SK-N-SH (cell line): ENCODE measurements around the gene CPTP.

Experiments
- EZH2phosphoT487 ChIP-seq: fragments of 200-600 bp; sonication (generic); IDR thresholded peaks from 2 replicates; pipeline ENCODE4 v1.6.1; 2017; ENCODE audit warnings: low read depth, mixed run types, mild to moderate bottlenecking, antibody characterized with exemption, moderate library complexity, borderline replicate concordance
- FOSL2 ChIP-seq: IDR thresholded peaks from 2 replicates; pipeline ENCODE4 v1.4.0; 2012; ENCODE audit warnings: low read depth, mild to moderate bottlenecking, moderate library complexity, borderline replicate concordance
- POLR2AphosphoS5 ChIP-seq: IDR thresholded peaks from 2 replicates; pipeline ENCODE4 v1.6.1; 2012; ENCODE audit warnings: low read depth, low read length
- RFX5 ChIP-seq: IDR thresholded peaks from 2 replicates; pipeline ENCODE4 v1.6.1; 2012; ENCODE audit warnings: mild to moderate bottlenecking, improper control_type of control experiment, low read length
- SIN3A ChIP-seq: IDR thresholded peaks from 2 replicates; pipeline ENCODE4 v1.6.1; 2012; ENCODE audit warnings: low read depth, mild to moderate bottlenecking, low read length, moderate library complexity, borderline replicate concordance
- SMC3 ChIP-seq: IDR thresholded peaks from 2 replicates; pipeline ENCODE4 v1.6.1; 2012; ENCODE audit warnings: low read depth, low read length, improper control_type of control experiment
- TAF1 ChIP-seq: IDR thresholded peaks from 2 replicates; pipeline ENCODE4 v1.6.1; 2012; ENCODE audit warnings: low read depth, mild to moderate bottlenecking, low read length, moderate library complexity, borderline replicate concordance
- YY1 ChIP-seq: IDR thresholded peaks from 2 replicates; pipeline ENCODE4 v1.4.0; 2012; ENCODE audit warnings: low read depth, mild to moderate bottlenecking
- TF ChIP-seq, protein P1 (sequence below): fragments of 200-600 bp; sonication (generic); IDR thresholded peaks from 2 replicates; pipeline ENCODE4 v1.6.1; 2017; ENCODE audit warnings: antibody characterized with exemption, mild to moderate bottlenecking, moderate library complexity
- TF ChIP-seq, protein P2 (sequence below): IDR thresholded peaks from 2 replicates; pipeline ENCODE4 v1.4.0; 2012; ENCODE audit warnings: low read depth
- TF ChIP-seq, protein P3 (sequence below): IDR thresholded peaks from 2 replicates; pipeline ENCODE4 v1.4.0; 2012; ENCODE audit warnings: low read depth, borderline replicate concordance
- TF ChIP-seq, protein P4 (sequence below): fragments of 150-350 bp; IDR thresholded peaks from 2 replicates; pipeline ENCODE4 v1.6.1; 2017; ENCODE audit warnings: antibody characterized with exemption, low read length, low read depth, borderline replicate concordance

- TF ChIP-seq, protein P1, sequence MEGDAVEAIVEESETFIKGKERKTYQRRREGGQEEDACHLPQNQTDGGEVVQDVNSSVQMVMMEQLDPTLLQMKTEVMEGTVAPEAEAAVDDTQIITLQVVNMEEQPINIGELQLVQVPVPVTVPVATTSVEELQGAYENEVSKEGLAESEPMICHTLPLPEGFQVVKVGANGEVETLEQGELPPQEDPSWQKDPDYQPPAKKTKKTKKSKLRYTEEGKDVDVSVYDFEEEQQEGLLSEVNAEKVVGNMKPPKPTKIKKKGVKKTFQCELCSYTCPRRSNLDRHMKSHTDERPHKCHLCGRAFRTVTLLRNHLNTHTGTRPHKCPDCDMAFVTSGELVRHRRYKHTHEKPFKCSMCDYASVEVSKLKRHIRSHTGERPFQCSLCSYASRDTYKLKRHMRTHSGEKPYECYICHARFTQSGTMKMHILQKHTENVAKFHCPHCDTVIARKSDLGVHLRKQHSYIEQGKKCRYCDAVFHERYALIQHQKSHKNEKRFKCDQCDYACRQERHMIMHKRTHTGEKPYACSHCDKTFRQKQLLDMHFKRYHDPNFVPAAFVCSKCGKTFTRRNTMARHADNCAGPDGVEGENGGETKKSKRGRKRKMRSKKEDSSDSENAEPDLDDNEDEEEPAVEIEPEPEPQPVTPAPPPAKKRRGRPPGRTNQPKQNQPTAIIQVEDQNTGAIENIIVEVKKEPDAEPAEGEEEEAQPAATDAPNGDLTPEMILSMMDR: no peak
- TF ChIP-seq, protein P2, sequence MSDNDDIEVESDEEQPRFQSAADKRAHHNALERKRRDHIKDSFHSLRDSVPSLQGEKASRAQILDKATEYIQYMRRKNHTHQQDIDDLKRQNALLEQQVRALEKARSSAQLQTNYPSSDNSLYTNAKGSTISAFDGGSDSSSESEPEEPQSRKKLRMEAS: no peak
- TF ChIP-seq RFX5 (no peak), POLR2AphosphoS5 (no peak), EZH2phosphoT487 (no peak), YY1 (no peak), FOSL2 (no peak), SIN3A (no peak), TAF1 (no peak), SMC3 (no peak)
- TF ChIP-seq, protein P3, sequence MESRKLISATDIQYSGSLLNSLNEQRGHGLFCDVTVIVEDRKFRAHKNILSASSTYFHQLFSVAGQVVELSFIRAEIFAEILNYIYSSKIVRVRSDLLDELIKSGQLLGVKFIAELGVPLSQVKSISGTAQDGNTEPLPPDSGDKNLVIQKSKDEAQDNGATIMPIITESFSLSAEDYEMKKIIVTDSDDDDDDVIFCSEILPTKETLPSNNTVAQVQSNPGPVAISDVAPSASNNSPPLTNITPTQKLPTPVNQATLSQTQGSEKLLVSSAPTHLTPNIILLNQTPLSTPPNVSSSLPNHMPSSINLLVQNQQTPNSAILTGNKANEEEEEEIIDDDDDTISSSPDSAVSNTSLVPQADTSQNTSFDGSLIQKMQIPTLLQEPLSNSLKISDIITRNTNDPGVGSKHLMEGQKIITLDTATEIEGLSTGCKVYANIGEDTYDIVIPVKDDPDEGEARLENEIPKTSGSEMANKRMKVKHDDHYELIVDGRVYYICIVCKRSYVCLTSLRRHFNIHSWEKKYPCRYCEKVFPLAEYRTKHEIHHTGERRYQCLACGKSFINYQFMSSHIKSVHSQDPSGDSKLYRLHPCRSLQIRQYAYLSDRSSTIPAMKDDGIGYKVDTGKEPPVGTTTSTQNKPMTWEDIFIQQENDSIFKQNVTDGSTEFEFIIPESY: no peak
- TF ChIP-seq, protein P4, sequence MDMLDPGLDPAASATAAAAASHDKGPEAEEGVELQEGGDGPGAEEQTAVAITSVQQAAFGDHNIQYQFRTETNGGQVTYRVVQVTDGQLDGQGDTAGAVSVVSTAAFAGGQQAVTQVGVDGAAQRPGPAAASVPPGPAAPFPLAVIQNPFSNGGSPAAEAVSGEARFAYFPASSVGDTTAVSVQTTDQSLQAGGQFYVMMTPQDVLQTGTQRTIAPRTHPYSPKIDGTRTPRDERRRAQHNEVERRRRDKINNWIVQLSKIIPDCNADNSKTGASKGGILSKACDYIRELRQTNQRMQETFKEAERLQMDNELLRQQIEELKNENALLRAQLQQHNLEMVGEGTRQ: no peak
These were observed 10.7 kb downstream of the CPTP start for GRCh38 chr1:1335283-1335682.
